DOHH2 (cell line): Measurements from ENCODE around the gene PLCB4.

Source experiments
- H3F3A ChIP-seq: fragments of 200-600 bp; sonication (generic), shearing (Covaris generic); 2 replicates; pipeline ENCODE4 v1.6.0; 2016; ENCODE audit warnings: antibody characterized with exemption, mild to moderate bottlenecking; ENCODE audit not compliant: control insufficient read depth, insufficient read depth
- H3K27ac ChIP-seq: fragments of 200-600 bp; sonication (generic); 2 replicates; pipeline ENCODE4 v1.5.1; 2014; ENCODE audit warnings: low read depth, mild to moderate bottlenecking, low read length, moderate library complexity
- H3K27me3 ChIP-seq: fragments of 200-600 bp; sonication (generic); 2 replicates; pipeline ENCODE4 v1.6.1; 2014; ENCODE audit warnings: mild to moderate bottlenecking, low read length, mixed read lengths; ENCODE audit not compliant: control insufficient read depth
- H3K36me3 ChIP-seq: fragments of 200-600 bp; sonication (generic); 2 replicates; pipeline ENCODE4 v1.6.1; 2014; ENCODE audit warnings: mild to moderate bottlenecking, low read length, moderate library complexity, mixed read lengths; ENCODE audit not compliant: control insufficient read depth
- H3K4me1 ChIP-seq: fragments of 200-600 bp; sonication (generic); 2 replicates; pipeline ENCODE4 v1.6.1; 2014; ENCODE audit warnings: mild to moderate bottlenecking, low read length, mixed read lengths; ENCODE audit not compliant: control insufficient read depth
- H3K4me2 ChIP-seq: fragments of 200-600 bp; sonication (generic); 2 replicates; pipeline ENCODE4 v1.6.0; 2014; ENCODE audit warnings: mild to moderate bottlenecking, low read length, moderate library complexity
- H3K4me3 ChIP-seq: fragments of 200-600 bp; sonication (generic); 2 replicates; pipeline ENCODE4 v1.5.1; 2014; ENCODE audit warnings: mild to moderate bottlenecking, low read length, mixed read lengths
- H3K79me2 ChIP-seq: fragments of 200-600 bp; sonication (generic); 2 replicates; pipeline ENCODE4 v1.6.1; 2014; ENCODE audit warnings: mild to moderate bottlenecking, low read length, mixed read lengths; ENCODE audit not compliant: control insufficient read depth
- H3K9me2 ChIP-seq: fragments of 200-600 bp; sonication (generic); replicated peaks from 2 replicates; pipeline ENCODE4 v1.6.1; 2014; ENCODE audit warnings: mild to moderate bottlenecking, low read length, mixed read lengths; ENCODE audit not compliant: control insufficient read depth
- H3K9me3 ChIP-seq: fragments of 200-600 bp; sonication (generic); 2 replicates; pipeline ENCODE4 v1.6.1; 2014; ENCODE audit warnings: antibody characterized with exemption, low read length, mixed read lengths; ENCODE audit not compliant: control insufficient read depth, insufficient read depth
- H4K20me1 ChIP-seq: fragments of 200-600 bp; sonication (generic); 2 replicates; pipeline ENCODE4 v1.6.0; 2014; ENCODE audit warnings: low read depth, mild to moderate bottlenecking, antibody characterized with exemption, low read length, moderate library complexity; ENCODE audit not compliant: control insufficient read depth, insufficient read depth
- EZH2phosphoT487 ChIP-seq: fragments of 200-600 bp; sonication (generic); IDR thresholded peaks from 2 replicates; pipeline ENCODE4 v1.6.1; 2017; ENCODE audit warnings: borderline replicate concordance, mild to moderate bottlenecking, antibody characterized with exemption, low read length, moderate library complexity, mixed read lengths
- TF ChIP-seq, protein P1 (sequence below): fragments of 200-600 bp; sonication (generic); IDR thresholded peaks from one replicate; pipeline ENCODE4 v1.5.1; 2014; ENCODE audit warnings: antibody characterized with exemption, mild to moderate bottlenecking, low read depth, low read length; ENCODE audit not compliant: poor library complexity, severe bottlenecking

PLCB4 gene

DNA sequence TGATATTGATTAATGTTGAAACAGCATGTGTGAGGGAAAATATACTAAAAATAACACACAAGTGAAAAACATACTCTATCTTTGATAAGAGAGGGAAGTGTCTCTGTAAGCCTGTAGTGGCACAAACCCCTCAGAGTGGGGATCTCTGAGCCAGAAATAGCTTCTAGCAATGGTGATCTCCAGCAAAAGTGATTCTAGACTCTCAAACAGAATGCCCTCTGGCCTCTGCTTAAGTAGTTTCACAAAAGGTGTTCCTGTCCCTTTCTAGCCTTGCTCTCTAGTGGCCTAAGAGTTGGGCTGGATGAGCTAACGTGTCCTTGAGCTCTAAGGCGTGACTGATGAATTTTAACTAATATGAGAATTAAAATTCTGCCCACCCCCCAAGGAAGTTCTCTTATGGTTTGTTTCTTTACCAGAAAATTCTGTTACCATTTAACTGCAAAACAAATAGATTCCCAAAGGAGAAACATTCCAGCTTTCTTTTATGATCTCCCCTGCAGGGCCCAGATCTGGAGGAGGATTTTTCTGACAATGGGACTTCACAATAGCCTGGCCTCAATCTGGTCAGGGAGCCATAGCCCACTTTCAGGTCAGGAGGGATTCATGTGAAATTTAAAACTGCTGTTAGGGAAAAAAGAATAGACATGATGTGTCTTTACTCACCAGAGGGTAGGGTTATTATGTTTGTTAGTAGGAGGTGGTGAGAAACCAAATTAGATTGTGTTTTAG lies 263.0 kb downstream of the PLCB4 start:
- no peak overlapping the region for H3K4me3 ChIP-seq
- no peaks in the 10 kb centered on the region for H3K79me2 ChIP-seq
- H4K20me1 ChIP-seq, result no peaks in the 10 kb centered on the region
- H3F3A ChIP-seq, result no peaks in the 10 kb centered on the region
- H3K36me3 ChIP-seq, result no peaks in the 10 kb centered on the region
- H3K27me3 ChIP-seq, result no peaks in the 10 kb centered on the region
- no peaks in the 10 kb centered on the region; the same call in 1 of the 2 replicates for H3K9me3 ChIP-seq
- H3K4me2 ChIP-seq, result no peak overlapping the region
- H3K4me1 ChIP-seq, result no peaks in the 10 kb centered on the region
- no peak overlapping the region for H3K27ac ChIP-seq
- TF ChIP-seq, protein P1, sequence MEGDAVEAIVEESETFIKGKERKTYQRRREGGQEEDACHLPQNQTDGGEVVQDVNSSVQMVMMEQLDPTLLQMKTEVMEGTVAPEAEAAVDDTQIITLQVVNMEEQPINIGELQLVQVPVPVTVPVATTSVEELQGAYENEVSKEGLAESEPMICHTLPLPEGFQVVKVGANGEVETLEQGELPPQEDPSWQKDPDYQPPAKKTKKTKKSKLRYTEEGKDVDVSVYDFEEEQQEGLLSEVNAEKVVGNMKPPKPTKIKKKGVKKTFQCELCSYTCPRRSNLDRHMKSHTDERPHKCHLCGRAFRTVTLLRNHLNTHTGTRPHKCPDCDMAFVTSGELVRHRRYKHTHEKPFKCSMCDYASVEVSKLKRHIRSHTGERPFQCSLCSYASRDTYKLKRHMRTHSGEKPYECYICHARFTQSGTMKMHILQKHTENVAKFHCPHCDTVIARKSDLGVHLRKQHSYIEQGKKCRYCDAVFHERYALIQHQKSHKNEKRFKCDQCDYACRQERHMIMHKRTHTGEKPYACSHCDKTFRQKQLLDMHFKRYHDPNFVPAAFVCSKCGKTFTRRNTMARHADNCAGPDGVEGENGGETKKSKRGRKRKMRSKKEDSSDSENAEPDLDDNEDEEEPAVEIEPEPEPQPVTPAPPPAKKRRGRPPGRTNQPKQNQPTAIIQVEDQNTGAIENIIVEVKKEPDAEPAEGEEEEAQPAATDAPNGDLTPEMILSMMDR, result no peak
- TF ChIP-seq EZH2phosphoT487, result no peak
- H3K9me2 ChIP-seq, result no peaks in the 10 kb centered on the region

- Histone ChIP-seq H3K4me2 (no peak overlapping the region), H3K27me3 (no peaks in the 10 kb centered on the region), H3K9me2 (no peaks in the 10 kb centered on the region), H3K36me3 (no peaks in the 10 kb centered on the region), H3K27ac (no peak overlapping the region), H3K79me2 (no peaks in the 10 kb centered on the region), H4K20me1 (no peaks in the 10 kb centered on the region), H3K4me1 (no peaks in the 10 kb centered on the region), H3K9me3 (no peaks in the 10 kb centered on the region; the same call in 1 of the 2 replicates), H3K4me3 (no peak overlapping the region), H3F3A (no peaks in the 10 kb centered on the region)
- TF ChIP-seq, protein P1, result no peak
- no peak for TF ChIP-seq EZH2phosphoT487
These were observed 264.0 kb downstream of the PLCB4 start for GRCh38 chr20:9332791-9333479.

GRCh38 chr20:9334866-9335265 lies 266.0 kb downstream of the PLCB4 start:
- H3K36me3 ChIP-seq, result no peaks in the 10 kb centered on the region
- H3K9me3 ChIP-seq, result no peaks in the 10 kb centered on the region; the same call in 1 of the 2 replicates
- H3F3A ChIP-seq, result no peaks in the 10 kb centered on the region
- no peaks in the 10 kb centered on the region for H4K20me1 ChIP-seq
- H3K9me2 ChIP-seq, result no peaks in the 10 kb centered on the region
- H3K27ac ChIP-seq, result no peak overlapping the region
- no peak overlapping the region for H3K4me2 ChIP-seq
- no peak for TF ChIP-seq EZH2phosphoT487
- TF ChIP-seq, protein P1, result no peak
- no peaks in the 10 kb centered on the region for H3K27me3 ChIP-seq
- H3K4me3 ChIP-seq, result no peak overlapping the region
- H3K4me1 ChIP-seq, result no peaks in the 10 kb centered on the region
- H3K79me2 ChIP-seq, result no peaks in the 10 kb centered on the region
